GM19351 (cell line): ENCODE measurements around the gene CNOT11.

Source experiments
- ATAC-seq: cut with Tn5 transposase; IDR thresholded peaks from one replicate; pipeline ENCODE4 v1.9.1; 2021; ENCODE audit warnings: mild to moderate bottlenecking, moderate library complexity; ENCODE audit not compliant: unreplicated experiment

The CNOT11 gene

GRCh38 chr2:101274142-101274541, 21.5 kb downstream of the CNOT11 start:
- no peak for ATAC-seq

GRCh38 chr2:101277111-101277510, 24.4 kb downstream of the CNOT11 start:
- ATAC-seq, result no peak

GRCh38 chr2:101278925-101279324, 26.2 kb downstream of the CNOT11 start:
- ATAC-seq, result no peak

DNA sequence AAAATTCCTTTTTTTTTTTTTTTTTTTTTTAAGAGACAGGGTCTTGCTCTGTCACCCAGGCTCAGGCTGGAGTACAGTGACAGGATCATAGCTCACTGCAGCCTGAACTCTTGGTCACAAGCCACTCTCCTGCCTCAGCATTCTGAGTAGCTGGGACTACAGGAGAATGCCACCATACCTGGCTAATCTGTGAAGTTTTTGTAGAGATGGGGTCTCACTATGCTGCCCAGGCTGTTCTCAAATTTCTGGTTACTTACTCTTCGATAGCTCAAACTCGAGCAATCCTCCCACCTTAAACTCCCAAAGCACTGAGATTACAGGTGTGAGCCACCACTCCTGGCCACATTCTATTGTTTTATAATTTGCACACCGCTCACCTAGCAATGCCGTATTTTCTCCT, 28.8 kb downstream of the CNOT11 start:
- no peak for ATAC-seq

GRCh38 chr2:101282980-101283379, 30.3 kb downstream of the CNOT11 start:
- ATAC-seq, result no peak

DNA sequence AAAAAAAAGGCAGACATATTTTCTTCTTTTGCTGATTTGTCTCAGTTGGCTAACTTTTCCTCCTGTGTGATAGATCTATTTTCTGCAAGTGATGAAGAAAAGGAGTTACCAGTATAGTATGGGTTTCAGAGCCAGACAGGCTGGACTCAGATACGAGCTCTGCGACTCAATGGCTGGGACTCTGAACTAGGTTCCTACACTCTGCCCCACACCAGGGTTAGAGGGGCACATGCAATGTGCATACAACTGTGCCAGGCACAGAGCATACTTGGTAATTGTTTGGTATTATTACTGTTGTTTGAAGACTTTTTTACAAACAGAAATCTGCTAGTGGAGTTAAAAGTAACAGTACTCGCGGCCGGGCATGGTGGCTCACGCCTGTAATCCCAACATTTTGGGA, 34.0 kb downstream of the CNOT11 start:
- no peak for ATAC-seq

- no peak for ATAC-seq
Observed at GRCh38 chr2:101287303-101287702, 34.6 kb downstream of the CNOT11 start.

GRCh38 chr2:101290711-101291110, 38.0 kb downstream of the CNOT11 start:
- ATAC-seq, result no peak

GRCh38 chr2:101291973-101292372, 39.3 kb downstream of the CNOT11 start:
- ATAC-seq, result no peak

DNA sequence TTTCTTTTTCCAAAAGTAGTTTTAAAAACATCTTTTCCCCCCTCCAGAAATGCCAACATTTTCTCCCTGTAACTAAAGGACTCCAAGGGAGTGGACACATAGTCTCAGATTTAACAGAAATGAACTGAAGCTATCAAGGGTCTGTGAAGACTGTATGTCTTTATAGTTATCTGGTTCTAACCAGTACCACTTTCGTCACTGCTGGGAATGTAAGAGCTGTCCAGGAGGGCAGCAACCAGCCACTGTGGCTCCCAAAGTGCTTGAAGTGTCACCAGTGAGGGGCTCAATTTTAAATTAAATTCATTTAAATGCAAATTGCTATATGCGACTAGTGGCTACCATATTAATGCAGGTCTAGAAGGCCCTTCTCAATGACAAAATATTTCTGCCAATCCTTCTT, 40.9 kb downstream of the CNOT11 start:
- no peak for ATAC-seq

DNA sequence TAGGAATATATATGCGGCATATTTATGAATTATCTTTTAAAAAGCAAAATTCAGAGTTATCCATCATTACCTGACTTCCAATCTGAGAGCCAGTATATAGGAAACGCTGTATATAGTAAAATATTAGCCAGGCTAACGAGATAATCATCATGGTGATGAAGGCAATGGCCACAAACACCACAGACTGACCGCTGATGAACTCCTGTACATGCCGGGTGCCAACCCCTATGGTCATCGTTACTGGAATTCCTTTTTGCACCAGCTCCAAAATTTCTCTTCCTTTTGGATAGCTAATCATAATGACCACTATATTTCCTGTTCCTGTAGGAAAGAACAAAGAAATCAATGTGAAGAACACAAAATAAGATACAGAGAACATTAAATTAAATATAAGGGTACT, 42.2 kb downstream of the CNOT11 start:
- ATAC-seq, result no peak

- no peak for ATAC-seq
Observed at GRCh38 chr2:101295895-101296294, 43.2 kb downstream of the CNOT11 start.

DNA sequence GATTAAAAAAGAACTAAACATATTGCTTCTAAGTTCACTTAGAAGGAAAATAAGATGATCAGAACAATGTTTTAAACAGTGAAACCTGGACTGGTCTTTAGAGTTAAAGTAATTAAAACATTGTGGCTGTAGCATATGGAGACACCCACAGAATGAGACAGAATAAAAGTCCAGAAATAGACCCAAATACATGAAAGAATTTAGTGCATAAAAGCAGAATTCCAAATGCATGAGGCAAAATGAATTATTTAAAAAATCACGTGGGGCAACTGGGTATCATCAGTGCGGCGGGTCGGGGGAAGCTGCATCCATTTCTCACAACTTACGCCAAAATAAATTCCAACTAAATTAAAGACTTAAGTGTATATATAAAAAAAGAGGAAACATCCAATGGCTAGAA, 43.7 kb downstream of the CNOT11 start:
- ATAC-seq, result no peak

GRCh38 chr2:101297383-101297782, 44.7 kb downstream of the CNOT11 start:
- no peak for ATAC-seq

GRCh38 chr2:101299604-101300003, 46.9 kb downstream of the CNOT11 start:
- ATAC-seq, result no peak

GRCh38 chr2:101300164-101300563, 47.5 kb downstream of the CNOT11 start:
- ATAC-seq, result no peak

- ATAC-seq, result no peak
Observed at GRCh38 chr2:101300836-101301235, 48.1 kb downstream of the CNOT11 start.

- ATAC-seq, result no peak
Observed at GRCh38 chr2:101302016-101302415, 49.3 kb downstream of the CNOT11 start.

GRCh38 chr2:101303688-101304087, 51.0 kb downstream of the CNOT11 start:
- ATAC-seq, result no peak

- no peak for ATAC-seq
Observed at GRCh38 chr2:101305035-101305434, 52.3 kb downstream of the CNOT11 start.

GRCh38 chr2:101305492-101306078, 52.9 kb downstream of the CNOT11 start:
- ATAC-seq, result no peak

GRCh38 chr2:101306410-101306809, 53.7 kb downstream of the CNOT11 start:
- no peak for ATAC-seq

- ATAC-seq, result no peak
Observed at GRCh38 chr2:101307503-101307902, 54.8 kb downstream of the CNOT11 start.
